ENCODE results near the gene ZPBP2. TPM values are rescaled to one million over a fixed set of nuclear protein-coding genes. Genes with fewer than 3 reads are reported as not detected.

ZPBP2 gene
- total and polyA plus RNA-seq, 2 of the 13 experiments (the other 11 are each of a cell fraction or from before 2014, with no cell fraction given) = not detected

DNA sequence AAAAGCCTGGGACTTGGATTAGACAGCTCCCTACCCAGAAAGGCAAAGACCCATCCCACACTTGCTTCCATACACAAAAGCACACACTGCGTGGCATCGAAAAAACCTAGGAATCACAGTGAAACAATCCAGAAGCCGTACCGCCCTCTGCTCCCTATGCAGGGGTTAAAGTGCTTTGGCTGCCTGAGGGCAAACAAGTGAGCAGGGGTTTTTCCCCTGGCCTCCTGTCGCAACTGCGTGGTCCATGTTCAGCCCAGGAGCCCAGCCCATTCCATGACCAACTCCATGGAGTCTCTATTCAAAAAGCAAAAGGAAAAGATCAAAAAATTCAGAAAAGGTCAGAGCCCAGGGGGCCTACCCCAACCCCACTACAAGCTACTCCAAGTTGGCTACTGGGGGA, 54.0 kb downstream of the ZPBP2 start (continued):
- TF ChIP-seq AKNA (CRISPR knock-in tag; IDR thresholded peaks at IDR 0.05; ENCODE audit: borderline replicate concordance) (no peak), ZFYVE20 (CRISPR knock-in tag; IDR thresholded peaks at IDR 0.05; ENCODE audit: borderline replicate concordance, low read depth) (0 out of 2 replicates have a peak, but pooled peaks have one; percentile 27), CEBPB (IDR thresholded peaks at IDR 0.05; ENCODE audit: borderline replicate concordance, low read depth, low read length) (0 out of 2 replicates have a peak, but pooled peaks have one; percentile 14), STAG1 (CRISPR knock-in tag; IDR thresholded peaks at IDR 0.05) (no peak), ZNF350 (CRISPR knock-in tag; IDR thresholded peaks at IDR 0.05; ENCODE audit: borderline replicate concordance, low read depth) (0 out of 2 replicates have a peak, but pooled peaks have one; percentile 7), ZNF281 (CRISPR knock-in tag; IDR thresholded peaks at IDR 0.05; ENCODE audit: borderline replicate concordance) (no peak), CENPT (CRISPR knock-in tag; IDR thresholded peaks at IDR 0.05; ENCODE audit: low read depth) (no peak), ZNF687 (CRISPR knock-in tag; IDR thresholded peaks at IDR 0.05) (peak; percentile 7; the same call in 1 of the 2 replicates), IRF1 (CRISPR knock-in tag; IDR thresholded peaks at IDR 0.05; ENCODE audit: low read depth) (no peak), ZNF652 (CRISPR knock-in tag; IDR thresholded peaks at IDR 0.05; ENCODE audit: borderline replicate concordance, low read depth) (peak; percentile 68)
- TF ChIP-seq, protein P1, sequence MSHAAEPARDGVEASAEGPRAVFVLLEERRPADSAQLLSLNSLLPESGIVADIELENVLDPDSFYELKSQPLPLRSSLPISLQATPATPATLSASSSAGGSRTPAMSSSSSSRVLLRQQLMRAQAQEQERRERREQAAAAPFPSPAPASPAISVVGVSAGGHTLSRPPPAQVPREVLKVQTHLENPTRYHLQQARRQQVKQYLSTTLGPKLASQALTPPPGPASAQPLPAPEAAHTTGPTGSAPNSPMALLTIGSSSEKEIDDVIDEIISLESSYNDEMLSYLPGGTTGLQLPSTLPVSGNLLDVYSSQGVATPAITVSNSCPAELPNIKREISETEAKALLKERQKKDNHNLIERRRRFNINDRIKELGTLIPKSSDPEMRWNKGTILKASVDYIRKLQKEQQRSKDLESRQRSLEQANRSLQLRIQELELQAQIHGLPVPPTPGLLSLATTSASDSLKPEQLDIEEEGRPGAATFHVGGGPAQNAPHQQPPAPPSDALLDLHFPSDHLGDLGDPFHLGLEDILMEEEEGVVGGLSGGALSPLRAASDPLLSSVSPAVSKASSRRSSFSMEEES (CRISPR knock-in tag; IDR thresholded peaks at IDR 0.05) = no peak
- TF ChIP-seq, protein P2, sequence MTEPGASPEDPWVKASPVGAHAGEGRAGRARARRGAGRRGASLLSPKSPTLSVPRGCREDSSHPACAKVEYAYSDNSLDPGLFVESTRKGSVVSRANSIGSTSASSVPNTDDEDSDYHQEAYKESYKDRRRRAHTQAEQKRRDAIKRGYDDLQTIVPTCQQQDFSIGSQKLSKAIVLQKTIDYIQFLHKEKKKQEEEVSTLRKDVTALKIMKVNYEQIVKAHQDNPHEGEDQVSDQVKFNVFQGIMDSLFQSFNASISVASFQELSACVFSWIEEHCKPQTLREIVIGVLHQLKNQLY (CRISPR knock-in tag; IDR thresholded peaks at IDR 0.05) = no peak
